Measurements from ENCODE around the gene HAPSTR1.

Gene HAPSTR1

GRCh38 chr16:9118170-9118569, 26.7 kb downstream of the HAPSTR1 start:
- DNase-seq (ENCODE audit: low read depth), result no peak
- no peak overlapping the region for H3K4me3 ChIP-seq (ENCODE audit: low read depth, low read length)
- TF ChIP-seq, protein P1, sequence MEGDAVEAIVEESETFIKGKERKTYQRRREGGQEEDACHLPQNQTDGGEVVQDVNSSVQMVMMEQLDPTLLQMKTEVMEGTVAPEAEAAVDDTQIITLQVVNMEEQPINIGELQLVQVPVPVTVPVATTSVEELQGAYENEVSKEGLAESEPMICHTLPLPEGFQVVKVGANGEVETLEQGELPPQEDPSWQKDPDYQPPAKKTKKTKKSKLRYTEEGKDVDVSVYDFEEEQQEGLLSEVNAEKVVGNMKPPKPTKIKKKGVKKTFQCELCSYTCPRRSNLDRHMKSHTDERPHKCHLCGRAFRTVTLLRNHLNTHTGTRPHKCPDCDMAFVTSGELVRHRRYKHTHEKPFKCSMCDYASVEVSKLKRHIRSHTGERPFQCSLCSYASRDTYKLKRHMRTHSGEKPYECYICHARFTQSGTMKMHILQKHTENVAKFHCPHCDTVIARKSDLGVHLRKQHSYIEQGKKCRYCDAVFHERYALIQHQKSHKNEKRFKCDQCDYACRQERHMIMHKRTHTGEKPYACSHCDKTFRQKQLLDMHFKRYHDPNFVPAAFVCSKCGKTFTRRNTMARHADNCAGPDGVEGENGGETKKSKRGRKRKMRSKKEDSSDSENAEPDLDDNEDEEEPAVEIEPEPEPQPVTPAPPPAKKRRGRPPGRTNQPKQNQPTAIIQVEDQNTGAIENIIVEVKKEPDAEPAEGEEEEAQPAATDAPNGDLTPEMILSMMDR (IDR thresholded peaks at IDR 0.05; ENCODE audit: low read depth, low read length), result no peak
- TF ChIP-seq MAX (IDR thresholded peaks at IDR 0.05; ENCODE audit: low read depth, low read length) (no peak), MYC (IDR thresholded peaks at IDR 0.05; ENCODE audit: low read depth, low read length) (no peak), POLR2A (IDR thresholded peaks at IDR 0.05; ENCODE audit: extremely low read depth, insufficient read length) (no peak)

- DNase-seq (ENCODE audit: low read depth), result no peak
- no peak overlapping the region for H3K4me3 ChIP-seq (ENCODE audit: low read depth, low read length)
- TF ChIP-seq MAX (IDR thresholded peaks at IDR 0.05; ENCODE audit: low read depth, low read length) (no peak), MYC (IDR thresholded peaks at IDR 0.05; ENCODE audit: low read depth, low read length) (no peak), POLR2A (IDR thresholded peaks at IDR 0.05; ENCODE audit: extremely low read depth, insufficient read length) (no peak)
- TF ChIP-seq, protein P1 (IDR thresholded peaks at IDR 0.05; ENCODE audit: low read depth, low read length), result no peak
Observed at GRCh38 chr16:9119795-9120194, 28.4 kb downstream of the HAPSTR1 start.

- TF ChIP-seq POLR2A (IDR thresholded peaks at IDR 0.05; ENCODE audit: extremely low read depth, insufficient read length), result no peak
- TF ChIP-seq MAX (IDR thresholded peaks at IDR 0.05; ENCODE audit: low read depth, low read length), result no peak
- TF ChIP-seq, protein P1 (IDR thresholded peaks at IDR 0.05; ENCODE audit: low read depth, low read length), result no peak
- no peak for TF ChIP-seq MYC (IDR thresholded peaks at IDR 0.05; ENCODE audit: low read depth, low read length)
Observed at GRCh38 chr16:9122342-9122741, 30.9 kb downstream of the HAPSTR1 start.

GRCh38 chr16:9122969-9123368, 31.5 kb downstream of the HAPSTR1 start:
- H3K4me3 ChIP-seq (ENCODE audit: low read depth, low read length), result no peak overlapping the region
- DNase-seq (ENCODE audit: low read depth), result no peak
- TF ChIP-seq MYC (IDR thresholded peaks at IDR 0.05; ENCODE audit: low read depth, low read length), result no peak
- no peak for TF ChIP-seq POLR2A (IDR thresholded peaks at IDR 0.05; ENCODE audit: extremely low read depth, insufficient read length)
- no peak for TF ChIP-seq MAX (IDR thresholded peaks at IDR 0.05; ENCODE audit: low read depth, low read length)
- TF ChIP-seq, protein P1 (IDR thresholded peaks at IDR 0.05; ENCODE audit: low read depth, low read length), result no peak

More at GRCh38 chr16:9122342-9122741, 30.9 kb downstream of the HAPSTR1 start:
- DNase-seq (ENCODE audit: low read depth), result peak; percentile 30
- H3K4me3 ChIP-seq (ENCODE audit: low read depth, low read length), result no peak overlapping the region

- TF ChIP-seq, protein P1 (IDR thresholded peaks at IDR 0.05; ENCODE audit: low read depth, low read length), result no peak
- TF ChIP-seq MAX (IDR thresholded peaks at IDR 0.05; ENCODE audit: low read depth, low read length) (no peak), MYC (IDR thresholded peaks at IDR 0.05; ENCODE audit: low read depth, low read length) (no peak), POLR2A (IDR thresholded peaks at IDR 0.05; ENCODE audit: extremely low read depth, insufficient read length) (no peak)
- DNase-seq (ENCODE audit: low read depth), result no peak
- no peak overlapping the region for H3K4me3 ChIP-seq (ENCODE audit: low read depth, low read length)
Observed at GRCh38 chr16:9123401-9123800, 32.0 kb downstream of the HAPSTR1 start.
